HepG2 (cell line): ENCODE data around the gene SLC41A1. TPM values are rescaled to one million over a fixed set of nuclear protein-coding genes. Genes with fewer than 3 reads are reported as not detected.

Experiments
- CEBPB ChIP-seq: IDR thresholded peaks from 2 replicates; pipeline ENCODE4 v1.6.1; 2011; ENCODE audit warnings: low read depth, low read length, improper control_type of control experiment, borderline replicate concordance
- ELF3 ChIP-seq: IDR thresholded peaks from 2 replicates; pipeline ENCODE4 v1.6.1; 2016; ENCODE audit warnings: missing genetic modification reagents, missing compliant biosample characterization
- FOXK1 ChIP-seq: sonication (generic); formaldehyde crosslinking; IDR thresholded peaks from 2 replicates; pipeline ENCODE4 v1.4.0; 2020; ENCODE audit warnings: low read depth, missing genetic modification reagents, borderline replicate concordance
- KMT2B ChIP-seq: IDR thresholded peaks from 2 replicates; pipeline ENCODE4 v1.6.1; 2016; ENCODE audit warnings: missing genetic modification reagents, missing compliant biosample characterization
- MBNL3 ChIP-seq: fragments of 250-450 bp; sonication (Bioruptor Pico); conservative IDR thresholded peaks from 2 replicates; pipeline ENCODE4 v1.8.0; 2022; ENCODE audit warnings: mild to moderate bottlenecking, inconsistent platforms
- PHF21A ChIP-seq: sonication (generic); formaldehyde crosslinking; IDR thresholded peaks from 2 replicates; pipeline ENCODE4 v1.5.0; 2020; ENCODE audit warnings: mild to moderate bottlenecking, missing genetic modification reagents
- SMAD1 ChIP-seq: sonication (generic); formaldehyde crosslinking; IDR thresholded peaks from 2 replicates; pipeline ENCODE4 v1.4.0; 2020; ENCODE audit warnings: missing genetic modification reagents, low read depth, mild to moderate bottlenecking, borderline replicate concordance
- TCF12 ChIP-seq, 2 experiments: fragments of 450-650 bp in 1 of 2; sonication (generic) in 1 of 2; formaldehyde crosslinking in 1 of 2; IDR thresholded peaks; 2 replicates each; pipeline versions ENCODE4 v1.6.1 to v1.8.0; 2017 to 2022; ENCODE audit warnings: antibody characterized with exemption in 1 of 2, mild to moderate bottlenecking in 1 of 2, missing genetic modification reagents in 1 of 2, moderate library complexity in 1 of 2
- ZC3H4 ChIP-seq: sonication (generic); formaldehyde crosslinking; IDR thresholded peaks from 2 replicates; pipeline ENCODE4 v1.4.0; 2020; ENCODE audit warnings: missing genetic modification reagents, borderline replicate concordance
- ZIK1 ChIP-seq: sonication (generic); formaldehyde crosslinking; IDR thresholded peaks from 2 replicates; pipeline ENCODE4 v1.5.0; 2020; ENCODE audit warnings: mild to moderate bottlenecking, low read depth, missing genetic modification reagents, borderline replicate concordance
- ZKSCAN5 ChIP-seq: sonication (generic); formaldehyde crosslinking; IDR thresholded peaks from 2 replicates; pipeline ENCODE4 v1.5.1; 2020; ENCODE audit warnings: mild to moderate bottlenecking, missing genetic modification reagents
- ZNF253 ChIP-seq: sonication (generic); formaldehyde crosslinking; IDR thresholded peaks from 2 replicates; pipeline ENCODE4 v1.8.0; 2022; ENCODE audit warnings: mild to moderate bottlenecking, missing genetic modification reagents, borderline replicate concordance
- ZNF33A ChIP-seq: sonication (generic); formaldehyde crosslinking; IDR thresholded peaks from 2 replicates; pipeline ENCODE4 v1.5.1; 2020; ENCODE audit warnings: missing genetic modification reagents, mild to moderate bottlenecking, moderate library complexity, borderline replicate concordance
- ZNF552 ChIP-seq: sonication (generic); formaldehyde crosslinking; IDR thresholded peaks from 2 replicates; pipeline ENCODE4 v1.9.0; 2022; ENCODE audit warnings: missing genetic modification reagents, mild to moderate bottlenecking, borderline replicate concordance
- ZNF570 ChIP-seq: sonication (generic); formaldehyde crosslinking; IDR thresholded peaks from 2 replicates; pipeline ENCODE4 v1.4.0; 2020; ENCODE audit warnings: mild to moderate bottlenecking, missing genetic modification reagents, borderline replicate concordance
- ZNF672 ChIP-seq: sonication (generic); formaldehyde crosslinking; IDR thresholded peaks from 2 replicates; pipeline ENCODE4 v1.8.1; 2022; ENCODE audit warnings: missing genetic modification reagents
- ZNF781 ChIP-seq: sonication (generic); formaldehyde crosslinking; IDR thresholded peaks from 2 replicates; pipeline ENCODE4 v1.5.1; 2020; ENCODE audit warnings: borderline replicate concordance, mild to moderate bottlenecking, missing genetic modification reagents; ENCODE audit errors: not compliant biosample characterization
- ZNF792 ChIP-seq: IDR thresholded peaks from 2 replicates; pipeline ENCODE4 v1.6.1; 2016
- ZSCAN12 ChIP-seq: sonication (generic); formaldehyde crosslinking; IDR thresholded peaks from 2 replicates; pipeline ENCODE4 v1.9.0; 2021; ENCODE audit warnings: mild to moderate bottlenecking, missing genetic modification reagents
- polyA plus RNA-seq, 8 experiments: library from polyadenylated mRNA; depleted of rRNA in 3 of 8; stranded (reverse) in 7 of 8; unstranded in 1 of 8; fragments of >200 nt; fragmentation: Illumina TruSeq in 4 of 8; extraction: Trizol in 4 of 8; gene quantifications; 2 replicates each; pipeline versions ENCODE4 v1.2.1 to v1.2.3, GENCODE V29; 2011 to 2016; ENCODE audit warnings: low read depth in 4 of 8, missing spikeins in 1 of 8, mixed read lengths in 1 of 8; ENCODE audit not compliant: insufficient read depth in 1 of 8
- total RNA-seq, 5 experiments: library from RNA; depleted of rRNA; stranded (reverse); fragments of >200 nt; fragmentation: Illumina TruSeq; extraction: Trizol; gene quantifications; 2 replicates each; pipeline ENCODE4 v1.2.3, GENCODE V29; 2016; ENCODE audit warnings: low read depth in 1 of 5
- TF ChIP-seq, protein P1 (sequence below): sonication (generic); formaldehyde crosslinking; IDR thresholded peaks from 2 replicates; pipeline ENCODE4 v1.8.0; 2022; ENCODE audit warnings: mild to moderate bottlenecking, missing genetic modification reagents, moderate library complexity
- TF ChIP-seq, protein P2 (sequence below): IDR thresholded peaks from 2 replicates; pipeline ENCODE4 v1.4.0; 2020; ENCODE audit warnings: mild to moderate bottlenecking, missing genetic modification reagents
- TF ChIP-seq, protein P3 (sequence below): sonication (generic); formaldehyde crosslinking; IDR thresholded peaks from 2 replicates; pipeline ENCODE4 v1.4.0; 2020; ENCODE audit warnings: missing genetic modification reagents

The SLC41A1 gene
- total and polyA plus RNA-seq, 2 of the 13 experiments (the other 11 are each of a cell fraction or from before 2014, with no cell fraction given), result 2.2 to 4.6 TPM

DNA sequence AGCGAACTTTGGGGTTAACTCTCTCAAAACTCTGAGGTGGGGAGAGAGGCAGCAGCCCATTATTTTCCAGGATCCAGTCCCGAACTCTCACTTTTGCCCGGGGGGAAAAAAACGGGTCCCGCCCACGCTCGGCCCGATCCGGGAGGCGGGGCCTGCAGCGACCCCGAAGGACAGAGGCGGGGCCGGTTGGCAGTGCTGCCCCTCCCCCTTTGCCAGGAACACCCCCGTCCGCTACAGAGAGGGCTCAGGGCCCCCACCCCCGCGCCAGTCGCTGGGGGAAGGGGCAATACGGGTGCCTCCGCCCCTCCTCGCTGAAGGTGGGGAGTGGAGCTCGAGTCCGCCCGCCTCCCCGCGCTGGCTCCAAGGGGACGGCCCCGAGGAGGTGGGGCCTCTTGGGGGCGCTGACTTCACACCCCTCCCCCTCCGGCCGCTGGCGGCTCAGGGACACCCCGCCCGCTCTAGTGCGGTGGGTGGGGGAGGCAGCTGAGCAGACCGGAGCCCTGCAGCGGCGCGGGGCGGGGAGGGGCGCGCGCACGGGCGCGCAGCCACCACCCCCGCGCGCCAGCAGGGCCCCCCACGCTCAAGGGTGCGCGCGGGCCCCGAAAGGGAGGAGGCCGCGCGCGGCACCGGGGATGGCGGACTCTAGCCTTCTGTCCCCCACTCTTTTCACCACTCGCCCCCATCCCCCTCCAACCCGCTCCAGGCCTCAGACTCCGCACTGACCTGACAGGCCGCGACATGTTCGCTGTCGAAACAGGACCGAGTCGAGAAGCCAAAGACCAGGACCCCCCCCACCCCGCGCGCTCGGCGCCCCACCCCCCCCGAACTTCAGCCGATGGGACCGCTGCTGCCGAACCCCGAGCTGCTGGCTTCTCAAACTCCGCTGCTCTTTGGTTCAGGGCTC, 63.5 kb downstream of the SLC41A1 start (continued):
- no peak for TF ChIP-seq MBNL3 (CRISPR knock-in tag)
- no peak for TF ChIP-seq ZNF570 (CRISPR knock-in tag)
- peak; percentile 66; the same call in 1 of the 2 replicates for TF ChIP-seq ELF3
- TF ChIP-seq ZSCAN12 (CRISPR knock-in tag), result no peak
- TF ChIP-seq ZC3H4 (CRISPR knock-in tag), result no peak
- TF ChIP-seq ZKSCAN5, result no peak
- peak; percentile 76; the same call in 1 of the 2 replicates for TF ChIP-seq FOXK1 (CRISPR knock-in tag)
- no peak for TF ChIP-seq ZNF781 (CRISPR knock-in tag)
- TF ChIP-seq ZNF672 (CRISPR knock-in tag), result no peak
- no peak for TF ChIP-seq CEBPB
- TF ChIP-seq, protein P1, sequence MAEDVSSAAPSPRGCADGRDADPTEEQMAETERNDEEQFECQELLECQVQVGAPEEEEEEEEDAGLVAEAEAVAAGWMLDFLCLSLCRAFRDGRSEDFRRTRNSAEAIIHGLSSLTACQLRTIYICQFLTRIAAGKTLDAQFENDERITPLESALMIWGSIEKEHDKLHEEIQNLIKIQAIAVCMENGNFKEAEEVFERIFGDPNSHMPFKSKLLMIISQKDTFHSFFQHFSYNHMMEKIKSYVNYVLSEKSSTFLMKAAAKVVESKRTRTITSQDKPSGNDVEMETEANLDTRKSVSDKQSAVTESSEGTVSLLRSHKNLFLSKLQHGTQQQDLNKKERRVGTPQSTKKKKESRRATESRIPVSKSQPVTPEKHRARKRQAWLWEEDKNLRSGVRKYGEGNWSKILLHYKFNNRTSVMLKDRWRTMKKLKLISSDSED, result no peak
- TF ChIP-seq ZNF33A, result 0 out of 2 replicates have a peak, but pooled peaks have one; percentile 72
- TF ChIP-seq TCF12 (IDR thresholded peaks at IDR 0.05), result no peak
- TF ChIP-seq TCF12 (CRISPR knock-in tag; IDR thresholded peaks at IDR 0.05), result no peak
- TF ChIP-seq PHF21A (CRISPR knock-in tag), result peak; percentile 30; the same call in 1 of the 2 replicates
- TF ChIP-seq ZIK1, result 0 out of 2 replicates have a peak, but pooled peaks have one; percentile 26
- TF ChIP-seq, protein P2, sequence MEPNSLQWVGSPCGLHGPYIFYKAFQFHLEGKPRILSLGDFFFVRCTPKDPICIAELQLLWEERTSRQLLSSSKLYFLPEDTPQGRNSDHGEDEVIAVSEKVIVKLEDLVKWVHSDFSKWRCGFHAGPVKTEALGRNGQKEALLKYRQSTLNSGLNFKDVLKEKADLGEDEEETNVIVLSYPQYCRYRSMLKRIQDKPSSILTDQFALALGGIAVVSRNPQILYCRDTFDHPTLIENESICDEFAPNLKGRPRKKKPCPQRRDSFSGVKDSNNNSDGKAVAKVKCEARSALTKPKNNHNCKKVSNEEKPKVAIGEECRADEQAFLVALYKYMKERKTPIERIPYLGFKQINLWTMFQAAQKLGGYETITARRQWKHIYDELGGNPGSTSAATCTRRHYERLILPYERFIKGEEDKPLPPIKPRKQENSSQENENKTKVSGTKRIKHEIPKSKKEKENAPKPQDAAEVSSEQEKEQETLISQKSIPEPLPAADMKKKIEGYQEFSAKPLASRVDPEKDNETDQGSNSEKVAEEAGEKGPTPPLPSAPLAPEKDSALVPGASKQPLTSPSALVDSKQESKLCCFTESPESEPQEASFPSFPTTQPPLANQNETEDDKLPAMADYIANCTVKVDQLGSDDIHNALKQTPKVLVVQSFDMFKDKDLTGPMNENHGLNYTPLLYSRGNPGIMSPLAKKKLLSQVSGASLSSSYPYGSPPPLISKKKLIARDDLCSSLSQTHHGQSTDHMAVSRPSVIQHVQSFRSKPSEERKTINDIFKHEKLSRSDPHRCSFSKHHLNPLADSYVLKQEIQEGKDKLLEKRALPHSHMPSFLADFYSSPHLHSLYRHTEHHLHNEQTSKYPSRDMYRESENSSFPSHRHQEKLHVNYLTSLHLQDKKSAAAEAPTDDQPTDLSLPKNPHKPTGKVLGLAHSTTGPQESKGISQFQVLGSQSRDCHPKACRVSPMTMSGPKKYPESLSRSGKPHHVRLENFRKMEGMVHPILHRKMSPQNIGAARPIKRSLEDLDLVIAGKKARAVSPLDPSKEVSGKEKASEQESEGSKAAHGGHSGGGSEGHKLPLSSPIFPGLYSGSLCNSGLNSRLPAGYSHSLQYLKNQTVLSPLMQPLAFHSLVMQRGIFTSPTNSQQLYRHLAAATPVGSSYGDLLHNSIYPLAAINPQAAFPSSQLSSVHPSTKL, result no peak; the same call in none of the 2 replicates
- peak; percentile 53; the same call in 1 of the 2 replicates for TF ChIP-seq SMAD1
- no peak for TF ChIP-seq ZNF253 (CRISPR knock-in tag)
- TF ChIP-seq, protein P3, sequence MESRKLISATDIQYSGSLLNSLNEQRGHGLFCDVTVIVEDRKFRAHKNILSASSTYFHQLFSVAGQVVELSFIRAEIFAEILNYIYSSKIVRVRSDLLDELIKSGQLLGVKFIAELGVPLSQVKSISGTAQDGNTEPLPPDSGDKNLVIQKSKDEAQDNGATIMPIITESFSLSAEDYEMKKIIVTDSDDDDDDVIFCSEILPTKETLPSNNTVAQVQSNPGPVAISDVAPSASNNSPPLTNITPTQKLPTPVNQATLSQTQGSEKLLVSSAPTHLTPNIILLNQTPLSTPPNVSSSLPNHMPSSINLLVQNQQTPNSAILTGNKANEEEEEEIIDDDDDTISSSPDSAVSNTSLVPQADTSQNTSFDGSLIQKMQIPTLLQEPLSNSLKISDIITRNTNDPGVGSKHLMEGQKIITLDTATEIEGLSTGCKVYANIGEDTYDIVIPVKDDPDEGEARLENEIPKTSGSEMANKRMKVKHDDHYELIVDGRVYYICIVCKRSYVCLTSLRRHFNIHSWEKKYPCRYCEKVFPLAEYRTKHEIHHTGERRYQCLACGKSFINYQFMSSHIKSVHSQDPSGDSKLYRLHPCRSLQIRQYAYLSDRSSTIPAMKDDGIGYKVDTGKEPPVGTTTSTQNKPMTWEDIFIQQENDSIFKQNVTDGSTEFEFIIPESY (CRISPR knock-in tag), result 0 out of 2 replicates have a peak, but pooled peaks have one; percentile 10
- TF ChIP-seq ZNF552 (CRISPR knock-in tag), result no peak
- TF ChIP-seq KMT2B (CRISPR knock-in tag), result peak; percentile 56
- TF ChIP-seq ZNF792 (CRISPR knock-in tag), result 0 out of 2 replicates have a peak, but pooled peaks have one; percentile 28
